ENCODE data around the gene IGFBP1. TPM values are rescaled to one million over a fixed set of nuclear protein-coding genes. Genes with fewer than 3 reads are reported as not detected.
"Not testable (repeated sequence)": the region's sequence is repeated elsewhere in the genome, so short reads cannot be mapped to it uniquely, and the experiment has no call there.

Gene IGFBP1
- total RNA-seq, 1 donor from 2014 or later = not detected

GRCh38 chr7:45937301-45937700, 49.0 kb downstream of the IGFBP1 start:
- no peak for DNase-seq (ENCODE audit: low read depth in 2 of 2)

DNA sequence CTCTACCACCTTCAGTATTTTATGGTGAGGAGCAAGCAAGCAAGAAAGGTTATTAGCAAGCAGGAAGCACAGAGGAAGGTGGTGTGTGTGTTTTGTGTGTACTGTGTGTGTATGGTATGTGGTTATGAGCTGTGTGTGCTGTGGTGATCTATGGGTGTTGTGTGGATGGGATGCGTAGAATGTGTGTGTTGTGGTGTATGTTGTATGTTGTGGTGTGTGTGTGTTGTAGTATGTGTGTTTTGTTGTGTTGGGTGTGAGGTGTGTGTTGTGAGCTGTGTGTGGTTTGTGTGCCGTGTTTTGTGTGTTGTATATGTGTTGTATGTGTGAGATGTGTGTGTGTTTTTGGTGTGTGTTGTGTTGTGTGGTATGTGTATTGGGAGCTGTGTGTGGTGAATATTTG, 49.6 kb downstream of the IGFBP1 start:
- DNase-seq (ENCODE audit: low read depth in 2 of 2) = no peak

GRCh38 chr7:45938626-45939302, 50.5 kb downstream of the IGFBP1 start:
- DNase-seq (ENCODE audit: low read depth in 2 of 2) = no peak

DNA sequence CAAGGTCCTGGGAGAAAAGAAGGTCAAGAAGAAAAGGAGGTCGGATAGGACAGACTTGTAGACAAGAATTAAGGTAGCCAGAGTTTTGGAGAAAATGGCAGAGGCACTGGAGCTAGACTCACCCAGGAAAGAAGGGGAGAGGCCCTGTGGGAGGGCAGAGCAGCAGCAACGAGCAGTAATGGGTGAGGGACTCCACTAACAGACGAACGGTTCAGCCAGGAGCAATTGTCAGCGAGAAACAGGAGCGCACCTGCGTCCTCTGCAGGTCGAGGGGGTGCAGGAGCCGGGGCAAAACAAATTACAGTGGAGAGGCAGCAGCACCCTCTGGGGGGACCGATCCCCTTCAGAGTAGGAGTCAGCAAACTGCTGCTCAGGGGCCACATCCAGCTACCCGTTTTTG, 51.3 kb downstream of the IGFBP1 start:
- no peak for DNase-seq (ENCODE audit: low read depth in 2 of 2)

DNA sequence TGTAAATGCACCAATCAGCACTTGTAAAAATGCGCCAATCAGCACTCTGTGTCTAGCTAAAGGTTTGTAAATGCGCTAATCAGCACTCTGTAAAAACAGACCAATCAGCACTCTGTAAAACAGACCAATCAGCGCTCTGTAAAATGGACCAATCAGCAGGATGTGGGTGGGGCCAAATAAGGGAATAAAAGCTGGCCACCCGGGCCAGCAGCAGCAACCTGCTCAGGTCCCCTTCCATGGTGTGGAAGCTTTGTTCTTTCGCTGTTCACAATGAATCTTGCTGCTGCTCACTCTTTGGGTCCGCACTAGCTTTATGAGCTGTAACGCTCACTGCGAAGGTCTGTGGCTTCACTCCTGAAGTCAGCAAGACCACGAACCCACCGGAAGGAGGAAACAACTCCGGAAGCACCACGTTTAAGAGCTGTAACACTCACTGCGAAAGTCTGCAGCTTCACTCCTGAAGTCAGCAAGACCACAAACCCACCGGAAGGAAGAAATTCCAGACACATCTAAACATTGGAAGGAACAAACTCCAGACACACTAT, 52.0 kb downstream of the IGFBP1 start:
- DNase-seq (ENCODE audit: low read depth in 2 of 2) = not testable (repeated sequence)

DNA sequence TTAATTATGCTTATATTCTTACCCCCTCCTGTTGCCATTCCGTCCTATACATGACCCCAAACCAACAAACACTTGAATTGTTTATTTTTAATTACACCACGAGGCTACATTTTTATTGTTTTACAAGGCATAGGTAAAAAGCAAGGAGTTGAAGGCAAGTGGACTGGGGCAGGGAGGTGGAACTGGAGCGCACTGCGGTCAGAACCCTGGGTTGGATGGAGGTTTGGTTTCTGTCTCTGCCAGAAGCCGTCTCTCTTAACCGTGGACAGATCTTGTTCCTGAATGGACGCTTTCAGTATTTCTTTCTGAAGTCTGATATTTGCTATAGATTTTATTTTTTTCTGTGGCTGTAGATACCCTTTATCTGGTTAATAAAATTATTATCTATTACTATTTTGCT, 52.7 kb downstream of the IGFBP1 start:
- DNase-seq (ENCODE audit: low read depth in 2 of 2) = no peak

Other genes with a start within 250 kb of the IGFBP1 start
- not detected in 2 replicates for gene CCDC201, start 15.4 kb upstream of the IGFBP1 start, total RNA-seq
- 1.7 and 6.4 TPM in 2 replicates for gene IGFBP3, start 32.8 kb downstream of the IGFBP1 start, total RNA-seq